Measurements from ENCODE around the gene PTPN1. TPM values are rescaled to one million over a fixed set of nuclear protein-coding genes. Genes with fewer than 3 reads are reported as not detected.

The PTPN1 gene
- total RNA-seq, 4 donors from 2014 or later: 19.9 to 31.4 (median 23.2) TPM

DNA sequence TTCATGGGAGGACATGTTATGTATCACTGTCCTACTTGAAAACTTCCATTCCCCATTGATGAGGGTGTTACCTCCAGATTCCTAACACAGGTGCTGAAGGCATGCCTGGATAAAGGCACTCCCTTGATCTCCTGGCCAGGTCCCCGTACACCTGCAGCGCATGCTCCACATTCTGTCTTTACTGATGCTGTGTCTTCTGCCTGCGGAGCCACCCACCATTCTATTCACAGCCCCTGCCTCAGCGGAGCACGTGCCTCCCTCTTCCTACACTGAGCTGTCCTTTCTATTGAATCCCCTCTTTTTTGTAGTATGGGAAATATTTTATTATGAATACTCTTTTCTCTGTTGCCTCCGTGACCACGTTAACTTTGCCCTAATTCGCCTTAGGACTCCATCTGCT is 25.0 kb downstream of the PTPN1 start:
- TF ChIP-seq, protein P1, sequence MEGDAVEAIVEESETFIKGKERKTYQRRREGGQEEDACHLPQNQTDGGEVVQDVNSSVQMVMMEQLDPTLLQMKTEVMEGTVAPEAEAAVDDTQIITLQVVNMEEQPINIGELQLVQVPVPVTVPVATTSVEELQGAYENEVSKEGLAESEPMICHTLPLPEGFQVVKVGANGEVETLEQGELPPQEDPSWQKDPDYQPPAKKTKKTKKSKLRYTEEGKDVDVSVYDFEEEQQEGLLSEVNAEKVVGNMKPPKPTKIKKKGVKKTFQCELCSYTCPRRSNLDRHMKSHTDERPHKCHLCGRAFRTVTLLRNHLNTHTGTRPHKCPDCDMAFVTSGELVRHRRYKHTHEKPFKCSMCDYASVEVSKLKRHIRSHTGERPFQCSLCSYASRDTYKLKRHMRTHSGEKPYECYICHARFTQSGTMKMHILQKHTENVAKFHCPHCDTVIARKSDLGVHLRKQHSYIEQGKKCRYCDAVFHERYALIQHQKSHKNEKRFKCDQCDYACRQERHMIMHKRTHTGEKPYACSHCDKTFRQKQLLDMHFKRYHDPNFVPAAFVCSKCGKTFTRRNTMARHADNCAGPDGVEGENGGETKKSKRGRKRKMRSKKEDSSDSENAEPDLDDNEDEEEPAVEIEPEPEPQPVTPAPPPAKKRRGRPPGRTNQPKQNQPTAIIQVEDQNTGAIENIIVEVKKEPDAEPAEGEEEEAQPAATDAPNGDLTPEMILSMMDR (IDR thresholded peaks at IDR 0.05; ENCODE audit: low read depth): no peak

DNA sequence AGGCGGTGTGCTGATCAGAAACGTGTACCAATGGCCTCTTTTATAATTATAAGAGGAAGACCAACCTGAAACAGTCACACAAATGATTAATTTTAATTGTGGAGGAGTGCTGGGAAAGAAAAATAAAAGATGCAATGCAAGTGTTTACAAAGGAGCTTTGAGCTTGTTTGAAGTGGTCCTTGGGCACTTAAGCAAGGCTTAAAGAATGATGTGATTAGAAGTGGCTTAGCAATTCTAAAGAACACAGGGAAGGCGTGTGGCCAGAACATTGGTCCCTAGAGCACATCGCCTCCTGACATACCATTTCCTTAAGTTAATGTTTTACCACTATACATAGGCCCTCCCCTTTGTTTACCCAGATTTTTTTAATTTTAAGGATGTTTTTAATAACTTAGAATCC is 26.1 kb downstream of the PTPN1 start:
- TF ChIP-seq, protein P1 (IDR thresholded peaks at IDR 0.05; ENCODE audit: low read depth): no peak

DNA sequence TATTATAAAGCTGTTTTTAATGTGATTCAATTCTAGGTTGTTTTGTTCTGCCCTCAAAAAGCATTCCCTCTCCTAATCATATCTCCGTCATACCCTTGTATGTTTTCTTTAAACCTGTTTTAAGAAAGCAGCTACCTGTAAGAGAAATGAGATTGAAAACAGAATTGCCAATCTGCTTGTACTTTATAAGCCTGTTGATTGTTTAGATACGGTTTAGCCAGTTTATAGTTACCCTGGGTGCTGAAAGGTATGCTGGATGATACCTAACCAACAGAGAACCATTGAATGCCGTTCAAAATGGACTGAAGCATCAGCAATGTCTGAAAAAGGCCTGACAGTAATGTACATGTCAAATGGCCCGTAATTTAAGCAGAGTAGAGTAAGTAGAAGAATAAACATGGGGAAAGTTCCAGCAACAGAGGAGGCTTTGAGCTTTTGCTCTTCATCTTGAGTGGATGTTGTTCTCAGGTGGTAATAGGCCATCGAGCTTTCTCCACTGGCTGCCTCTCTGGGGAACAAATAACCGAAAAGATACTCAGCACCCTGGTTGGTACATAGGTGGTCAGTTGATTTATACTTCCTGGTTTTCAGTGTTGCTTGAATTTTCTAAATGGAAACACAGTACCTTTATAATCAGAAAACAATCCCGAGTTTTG is 27.5 kb downstream of the PTPN1 start:
- TF ChIP-seq, protein P1 (IDR thresholded peaks at IDR 0.05; ENCODE audit: low read depth): no peak

DNA sequence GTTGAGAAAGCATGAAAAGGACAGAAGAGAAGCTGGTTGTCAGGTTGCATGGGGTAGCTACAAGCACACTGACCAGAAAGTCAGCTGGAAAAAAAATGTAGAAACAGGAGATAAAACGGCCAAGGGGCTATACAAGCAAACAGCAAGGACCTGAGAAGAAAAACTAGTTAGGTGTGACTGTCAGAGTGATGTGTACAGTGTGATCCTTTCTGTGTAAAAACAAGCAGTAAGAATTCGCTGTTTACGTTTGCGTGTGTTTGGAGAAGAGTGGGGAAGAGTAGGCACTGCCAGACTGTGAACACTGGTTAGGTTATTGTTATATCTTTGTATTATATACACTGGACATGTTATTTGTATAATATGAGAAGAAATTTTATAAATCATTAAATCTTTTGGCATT is 28.1 kb downstream of the PTPN1 start:
- TF ChIP-seq, protein P1 (IDR thresholded peaks at IDR 0.05; ENCODE audit: low read depth): no peak

DNA sequence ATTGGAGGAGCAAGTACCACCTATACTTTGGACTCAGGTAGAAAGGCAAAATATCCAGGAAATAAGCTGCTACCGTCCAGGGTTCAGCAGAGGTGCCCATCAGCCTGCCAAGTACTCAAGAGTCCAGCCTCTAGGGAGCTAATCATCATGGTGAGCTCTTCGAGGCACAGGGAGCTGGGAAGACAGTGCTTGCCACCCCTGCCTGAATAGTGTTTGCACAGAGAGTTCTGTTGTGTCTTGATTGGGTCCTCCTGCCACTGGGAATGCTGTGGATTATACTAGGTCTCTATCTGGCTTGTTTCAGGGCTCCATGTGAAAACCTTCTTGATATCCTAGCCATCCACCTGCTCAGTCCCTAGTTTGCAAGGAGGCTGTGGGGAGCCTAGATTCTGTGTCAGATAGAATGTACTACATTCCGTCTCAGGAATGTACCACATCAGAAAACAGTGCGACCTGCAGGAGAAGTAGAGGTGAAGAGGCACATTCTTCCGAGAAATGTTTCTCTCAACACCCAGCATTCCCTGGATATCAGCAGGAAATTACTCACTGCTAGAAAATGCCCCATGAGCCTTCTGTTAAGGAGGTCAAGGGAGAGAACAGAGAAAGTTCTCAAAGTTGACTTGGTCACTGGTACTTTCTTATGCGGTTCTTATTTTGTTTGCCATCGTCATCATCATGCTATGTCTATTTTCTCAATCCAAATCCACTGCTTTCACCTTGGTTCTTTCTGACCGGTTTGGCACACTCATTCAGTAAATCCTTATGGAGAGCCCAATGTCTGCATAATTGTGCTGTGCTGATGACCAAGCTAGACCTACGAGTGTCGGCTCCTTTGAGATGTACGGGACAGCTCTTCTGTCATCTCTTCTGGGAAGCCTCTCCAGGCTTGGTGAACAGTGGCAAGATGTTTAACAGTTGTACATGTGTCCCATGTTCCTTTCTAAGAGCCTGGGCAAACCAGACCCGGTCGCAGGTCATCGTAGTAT is 30.7 kb downstream of the PTPN1 start:
- TF ChIP-seq, protein P1 (IDR thresholded peaks at IDR 0.05; ENCODE audit: low read depth): no peak

DNA sequence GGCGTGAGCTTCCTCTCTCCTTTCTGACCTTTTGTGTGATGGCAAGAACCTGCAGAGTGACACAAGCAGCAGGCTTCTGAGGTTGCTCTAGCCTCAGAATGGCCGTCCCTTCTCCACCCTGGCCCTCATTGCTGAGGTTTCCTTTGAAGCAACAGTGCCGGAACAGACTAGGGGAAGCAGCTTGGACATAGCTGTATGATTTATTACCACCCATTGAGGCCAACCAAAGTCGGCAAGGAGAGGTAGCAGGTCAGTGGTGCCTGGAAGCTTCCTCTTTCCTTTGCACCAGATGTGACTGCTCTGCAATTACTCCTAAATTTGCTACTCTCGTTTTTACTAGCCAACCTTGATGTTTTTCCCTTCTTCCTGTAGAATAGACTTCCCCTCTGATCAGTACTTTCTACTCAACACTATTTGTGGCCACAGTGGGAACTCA is 31.4 kb downstream of the PTPN1 start:
- TF ChIP-seq, protein P1 (IDR thresholded peaks at IDR 0.05; ENCODE audit: low read depth): no peak

DNA sequence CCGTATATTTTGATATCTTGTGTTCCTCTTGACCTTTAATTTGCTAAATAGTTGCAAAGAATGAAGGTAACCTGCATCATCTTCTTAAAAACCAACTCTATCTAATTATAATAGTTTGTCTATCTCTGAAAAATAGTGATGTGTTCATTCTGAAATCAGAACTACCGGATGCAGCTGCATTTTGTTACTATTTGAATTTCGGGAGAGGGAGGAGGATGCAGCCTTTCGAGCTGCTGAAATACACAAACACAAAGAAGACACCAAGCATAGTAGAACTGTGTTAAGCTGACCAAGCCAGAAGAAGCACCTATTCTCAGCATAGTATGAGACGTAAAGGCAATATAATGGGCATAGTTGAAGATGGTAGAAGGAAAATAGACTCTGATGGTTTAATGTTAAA is 33.1 kb downstream of the PTPN1 start:
- TF ChIP-seq, protein P1 (IDR thresholded peaks at IDR 0.05; ENCODE audit: low read depth): no peak
